Activated gamma-delta T cell treated with Interleukin-2 at 50 U/mL for 16 hours (primary cell): ENCODE data around the gene ARL4D.

Experiments used
- DNase-seq: peaks from one replicate; pipeline ENCODE4 v3.0.0-alpha.2; 2020

ARL4D gene

DNA sequence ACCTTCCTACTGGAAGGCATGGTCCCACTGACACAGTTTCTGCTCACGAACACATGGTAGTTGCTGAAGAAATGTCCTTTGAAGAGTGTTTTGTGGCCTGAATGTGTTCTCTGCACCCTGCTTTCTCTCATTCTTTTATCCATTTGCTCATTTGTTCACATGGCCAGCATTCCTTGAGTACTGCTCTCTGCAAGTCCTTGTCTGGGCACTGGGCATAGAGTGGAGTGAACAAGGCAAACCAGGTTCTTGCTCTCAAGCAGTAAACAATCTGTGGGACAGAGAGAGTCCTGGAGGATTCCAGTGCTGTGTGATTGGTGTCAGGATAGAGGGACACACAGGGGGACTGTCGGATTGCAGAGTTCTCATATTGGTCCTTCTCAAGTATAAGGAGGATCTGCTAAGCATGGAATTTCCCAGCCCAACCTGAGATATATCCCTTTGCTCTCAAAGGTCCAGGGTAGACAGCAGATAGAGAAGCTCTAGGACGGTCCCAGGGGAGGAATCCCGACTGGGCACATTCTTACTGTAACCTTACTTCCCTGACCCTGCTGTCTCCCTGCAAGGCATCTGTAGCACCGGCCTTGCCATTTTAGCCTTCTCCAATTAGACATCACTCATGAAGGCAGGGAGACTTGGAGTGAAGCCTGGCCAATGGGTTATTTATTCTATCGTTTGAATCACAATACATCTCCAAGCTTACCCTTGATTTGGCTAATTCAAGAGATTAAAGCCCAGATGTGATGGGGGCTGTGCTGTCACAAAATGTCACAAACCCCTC is 32.3 kb downstream of the ARL4D start:
- no peak for DNase-seq

DNA sequence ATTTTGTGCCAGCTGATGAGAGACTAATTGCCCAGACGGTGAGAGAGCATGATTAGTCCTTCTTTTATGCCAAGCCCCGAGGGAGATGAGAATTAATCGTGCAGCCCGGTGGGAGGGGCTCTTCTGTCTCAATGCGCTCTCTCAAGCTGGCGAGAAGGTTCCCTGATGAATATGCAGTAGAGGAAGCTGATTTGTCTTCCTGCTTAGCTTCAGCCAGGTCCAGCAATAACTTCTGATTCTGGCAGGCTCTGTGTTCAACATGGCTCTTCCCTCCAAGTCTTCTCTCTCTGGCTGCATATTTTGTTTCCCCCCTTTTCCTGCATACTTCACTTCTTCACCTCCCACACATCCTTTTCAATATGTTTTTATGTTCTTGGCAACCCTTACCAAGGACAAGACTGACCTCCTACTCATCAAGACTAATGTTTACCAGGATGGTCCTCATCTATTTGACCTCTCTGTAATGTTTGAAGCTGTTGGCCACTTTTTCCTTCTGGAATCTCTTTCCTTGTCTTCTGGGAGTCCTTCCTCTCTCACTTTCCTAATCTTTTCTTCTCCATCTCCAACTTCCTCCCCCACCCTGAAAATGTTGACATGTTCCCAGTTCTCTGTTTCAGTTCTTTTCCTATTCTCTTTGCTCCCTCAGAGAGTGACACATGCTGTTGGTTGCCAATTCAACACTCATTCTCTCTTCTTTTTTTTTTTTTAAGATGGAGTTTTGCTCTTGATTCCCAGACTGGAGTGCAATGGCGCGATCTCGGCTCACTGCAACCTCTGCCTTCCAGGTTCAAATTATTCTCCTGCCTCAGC is 33.1 kb downstream of the ARL4D start:
- DNase-seq: no peak

DNA sequence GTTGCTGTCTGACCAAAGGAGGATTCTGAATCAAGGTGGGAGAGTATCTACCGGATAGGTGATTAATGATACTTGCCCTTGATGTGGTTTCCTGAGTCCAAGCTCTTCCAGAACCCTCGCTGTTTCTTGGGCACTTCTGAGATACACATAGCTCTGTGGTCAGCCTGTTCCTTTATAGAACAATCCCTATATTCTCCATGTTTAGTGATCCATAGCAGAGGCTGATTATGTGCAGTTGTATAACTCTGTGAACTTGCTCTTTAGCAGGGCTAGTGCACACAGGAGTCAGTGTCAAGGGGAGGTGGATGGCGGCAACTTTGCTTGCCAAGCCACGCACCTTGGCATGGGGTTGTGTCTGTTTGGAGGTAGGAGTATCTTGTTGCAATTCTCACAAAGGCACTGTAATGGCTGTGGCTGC is 36.1 kb downstream of the ARL4D start:
- DNase-seq: no peak

DNA sequence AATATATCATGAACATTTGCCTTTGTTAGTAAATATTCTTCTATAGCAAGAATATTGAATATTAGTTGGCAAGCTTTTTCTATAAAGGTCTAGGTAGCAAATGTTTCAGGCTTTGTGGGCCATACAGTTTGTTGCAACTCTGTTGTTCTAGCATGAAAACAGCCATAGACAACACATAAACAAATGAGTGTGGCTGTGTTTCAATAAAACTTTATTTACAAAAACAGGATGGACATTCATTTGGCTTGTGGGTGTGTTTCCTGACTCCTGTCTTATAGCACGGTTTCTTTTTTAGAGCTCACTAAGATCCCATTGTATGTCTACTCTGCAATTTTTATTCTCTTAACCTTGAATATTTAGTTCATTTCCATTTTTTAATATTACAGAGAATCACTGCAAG is 39.0 kb downstream of the ARL4D start:
- no peak for DNase-seq

DNA sequence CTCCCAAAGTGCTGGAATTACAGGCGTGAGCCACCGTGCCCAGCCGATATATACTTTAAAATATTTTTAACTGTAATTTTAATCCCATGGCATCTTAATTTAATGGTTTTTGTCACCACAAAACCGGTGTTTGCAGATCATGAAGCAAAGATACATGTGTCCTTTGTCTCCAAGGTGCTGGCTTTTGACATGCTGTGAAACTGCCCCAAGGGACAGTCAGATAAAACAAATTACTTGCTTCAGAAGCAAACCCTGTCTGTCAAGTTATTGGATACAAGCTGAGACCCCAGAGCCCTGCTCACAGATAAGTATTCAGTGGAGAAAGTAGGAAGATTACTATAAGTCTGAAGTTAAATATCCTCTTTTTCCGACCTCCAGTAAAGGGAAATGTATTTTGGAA is 39.8 kb downstream of the ARL4D start:
- no peak for DNase-seq

DNA sequence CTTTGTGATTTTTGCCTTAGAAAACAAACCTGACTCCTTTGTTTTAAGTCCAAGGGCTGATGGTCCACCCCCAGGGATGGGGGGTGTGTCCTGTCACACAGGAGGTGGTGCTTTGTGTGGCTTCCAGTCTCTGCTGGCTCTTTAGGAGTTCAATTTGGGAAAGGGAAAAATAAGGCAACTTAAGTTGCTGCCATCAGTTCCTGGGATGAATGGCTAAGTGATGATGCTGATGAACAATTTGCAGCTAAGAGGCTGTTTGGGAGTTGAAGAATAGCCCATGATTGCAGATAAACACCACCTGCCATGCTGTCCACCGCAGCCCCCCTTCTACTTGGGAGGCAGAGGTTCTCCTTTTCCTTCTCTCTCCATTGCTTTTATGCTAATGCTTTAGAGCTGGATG is 40.2 kb downstream of the ARL4D start:
- no peak for DNase-seq

DNA sequence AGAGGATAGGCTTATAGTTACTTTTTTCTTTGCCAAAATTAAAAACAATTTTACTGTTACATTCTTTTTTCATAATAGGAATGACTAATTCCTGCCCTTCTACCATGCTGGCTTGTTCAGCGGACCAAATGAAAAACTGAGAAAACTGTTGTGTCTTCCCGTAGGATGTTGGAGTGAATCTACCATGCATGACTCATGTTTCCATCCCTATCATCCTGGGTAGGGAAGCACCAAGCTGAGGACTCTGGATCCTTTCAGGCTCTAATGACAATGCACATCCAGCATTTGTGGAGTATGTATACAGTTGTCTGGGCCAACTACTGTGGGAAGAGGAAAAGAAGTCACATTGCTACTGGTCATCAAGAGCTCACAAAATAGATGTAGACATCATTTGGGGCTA is 43.9 kb downstream of the ARL4D start:
- no peak for DNase-seq

DNA sequence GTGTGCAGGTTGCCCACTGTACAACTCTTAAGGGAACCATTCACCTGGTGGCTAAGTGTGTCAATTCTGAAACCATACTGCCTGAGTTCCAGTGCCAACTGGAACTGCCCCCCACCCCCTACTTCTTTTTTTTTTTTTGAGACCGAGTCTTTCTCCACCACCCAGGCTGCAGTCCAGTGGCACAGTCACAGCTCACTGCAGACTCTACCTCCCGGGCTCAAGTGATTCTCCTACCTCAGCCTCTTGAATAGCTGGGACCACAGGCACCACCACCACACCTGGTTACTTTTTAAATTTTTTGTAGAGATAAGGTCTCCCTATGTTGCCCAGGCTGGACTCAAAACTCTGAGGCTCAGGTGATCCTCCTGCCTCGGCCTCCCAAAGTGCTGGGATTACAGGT is 44.6 kb downstream of the ARL4D start:
- DNase-seq: no peak

DNA sequence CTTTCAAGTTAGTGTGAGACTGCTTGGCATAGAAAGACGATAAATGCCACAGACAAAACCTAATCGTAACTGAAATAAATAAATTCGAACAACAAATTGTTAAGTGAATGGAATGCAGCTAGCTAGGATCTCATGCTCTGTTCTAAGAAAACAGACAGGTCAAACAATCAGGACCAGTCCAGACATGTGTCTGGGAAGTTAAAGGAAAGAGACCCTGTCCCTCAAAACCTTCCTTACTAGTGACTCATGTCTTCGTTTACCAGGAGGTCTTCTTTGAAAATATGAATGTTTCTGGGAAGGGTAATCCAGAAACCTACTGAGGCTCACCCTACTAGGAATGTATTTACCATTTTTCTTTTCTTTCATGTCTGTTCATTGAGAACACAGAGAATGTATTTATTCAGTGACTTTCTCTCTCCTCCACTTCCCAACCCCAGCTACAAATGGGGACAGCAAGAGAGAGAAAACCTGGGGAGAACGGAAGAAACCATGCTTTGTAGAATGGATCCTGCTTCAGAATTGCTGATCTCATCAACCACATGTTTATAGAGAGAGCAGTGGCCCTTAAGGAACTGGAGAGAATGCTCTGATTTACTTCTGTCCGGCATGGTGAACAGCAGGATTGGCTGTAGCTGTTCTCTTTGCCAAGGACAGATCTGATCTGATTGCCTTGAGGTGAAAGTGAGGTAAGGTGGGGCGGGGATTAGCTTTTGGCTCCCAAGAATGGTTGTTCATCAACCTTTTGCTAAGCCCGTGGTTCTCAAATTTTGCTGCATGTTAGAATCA is 45.6 kb downstream of the ARL4D start:
- no peak for DNase-seq

DNA sequence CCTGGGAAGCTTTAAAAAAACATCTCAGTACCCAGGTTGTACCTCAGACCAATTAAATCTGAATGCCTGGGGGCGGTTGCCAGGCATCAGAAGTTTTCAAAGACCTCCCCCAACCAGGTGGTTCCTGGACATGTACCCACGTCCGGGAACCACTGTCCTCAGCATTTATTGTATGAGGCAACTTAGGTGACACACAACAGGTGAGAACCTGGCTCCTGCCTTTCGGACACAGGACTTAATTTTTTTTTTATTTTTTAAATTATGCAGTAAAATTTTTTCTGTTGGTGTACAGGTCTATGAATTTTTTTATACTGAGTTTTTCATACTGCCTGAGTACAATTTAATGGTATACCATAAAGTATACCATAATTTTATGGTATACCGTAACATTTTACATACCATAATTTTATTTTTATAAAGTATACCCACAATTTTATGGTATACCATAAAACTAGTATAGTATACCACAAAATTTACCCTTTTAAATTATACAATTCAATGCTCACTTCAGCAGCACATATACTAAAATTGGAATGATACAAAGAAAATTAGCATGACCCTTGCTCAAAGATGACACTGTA is 46.3 kb downstream of the ARL4D start:
- DNase-seq: no peak

DNA sequence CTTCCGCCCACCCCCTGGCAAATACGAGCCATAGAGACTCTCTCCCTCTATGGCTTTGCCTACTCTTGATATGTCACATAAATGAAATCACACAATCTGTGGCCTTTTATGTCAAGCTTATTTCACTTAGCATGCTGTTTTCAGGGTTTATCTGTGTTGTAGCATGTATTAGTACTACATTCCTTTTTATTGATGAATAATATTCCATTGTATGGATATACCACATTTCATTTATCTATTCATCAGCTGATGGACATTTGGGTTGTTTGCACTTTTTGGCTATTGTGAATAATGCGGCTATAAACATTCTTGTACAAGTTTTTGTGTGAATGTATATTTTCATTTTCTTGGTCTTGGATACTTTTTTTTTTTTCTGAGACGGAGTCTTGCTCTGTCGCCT is 48.0 kb downstream of the ARL4D start:
- no peak for DNase-seq

DNA sequence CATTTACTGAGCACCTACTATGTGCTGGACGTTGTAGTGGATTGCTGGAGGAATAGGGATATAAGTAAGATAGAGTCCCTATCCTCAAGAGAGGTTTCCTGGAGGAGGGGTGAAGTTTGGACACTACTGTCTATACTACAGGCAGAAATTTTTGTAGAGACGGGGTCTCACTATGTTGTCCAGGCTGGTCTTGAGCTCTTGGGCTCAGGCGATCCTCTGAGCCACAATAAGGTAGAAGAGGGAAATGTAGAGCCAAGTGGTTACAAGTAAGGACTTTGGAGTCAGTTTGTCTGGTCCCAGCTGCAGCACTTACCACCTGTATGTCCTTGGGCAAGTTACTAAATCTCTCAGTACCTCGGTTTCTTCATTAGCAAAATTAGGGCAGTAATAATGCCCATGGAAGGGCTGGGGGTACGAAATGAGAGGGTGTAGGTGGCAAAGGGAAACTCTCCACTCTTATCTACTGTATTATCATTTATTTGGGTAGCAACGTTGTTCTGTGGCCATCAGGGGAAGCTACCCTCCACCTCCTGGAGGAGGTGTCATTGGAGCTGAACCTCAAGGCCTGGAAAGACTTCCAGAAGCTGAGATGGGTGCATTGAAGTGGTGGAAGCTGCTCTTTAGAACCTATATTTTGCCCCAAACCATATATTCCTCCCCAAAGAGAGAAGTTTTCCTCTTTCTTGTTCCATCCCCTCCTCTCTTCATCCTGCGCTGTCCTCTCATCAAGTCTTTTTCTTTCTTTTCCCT is 50.1 kb downstream of the ARL4D start:
- no peak for DNase-seq

DNA sequence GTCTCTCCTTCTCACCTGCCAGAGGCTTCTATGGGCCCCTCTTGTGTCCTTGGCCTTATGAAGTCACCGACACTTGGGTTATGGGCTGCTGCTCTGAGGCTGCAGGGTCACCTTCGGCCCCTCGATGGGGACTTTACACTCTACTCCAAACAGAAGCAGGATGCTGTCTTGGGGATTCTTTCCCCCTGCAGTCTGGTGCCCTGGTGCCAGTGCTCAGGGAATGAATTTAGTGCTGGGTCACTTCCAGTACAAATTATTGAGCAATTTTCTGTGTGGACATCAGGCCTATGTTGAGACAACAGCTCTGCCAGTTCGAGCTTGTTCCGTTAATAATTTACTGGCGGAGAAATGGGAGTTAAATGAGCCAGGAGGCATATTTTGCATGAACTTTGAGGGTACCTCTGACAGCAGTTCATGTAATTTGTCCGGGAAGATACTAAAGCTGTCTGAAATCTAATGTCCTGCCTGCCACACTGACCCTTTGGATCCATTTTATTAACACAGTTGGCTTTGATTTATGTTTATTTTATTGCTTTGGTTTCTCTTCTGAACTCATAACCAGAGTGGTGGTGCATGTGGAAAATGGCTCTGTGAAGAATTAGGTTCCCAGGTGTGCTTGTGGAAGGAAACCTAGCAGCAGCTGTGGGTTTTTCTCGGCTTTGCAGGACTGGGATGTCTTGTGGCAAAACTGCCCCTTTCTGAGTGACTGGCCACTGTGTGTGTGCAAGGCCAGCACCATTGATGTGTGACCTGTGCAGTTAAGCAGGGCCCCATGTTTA is 50.9 kb downstream of the ARL4D start:
- DNase-seq: no peak
